HepG2 (cell line): ENCODE results near the gene COL5A1. TPM values are rescaled to one million over a fixed set of nuclear protein-coding genes. Genes with fewer than 3 reads are reported as not detected.

ENCODE experiments used
- ATAC-seq: fragments of 200-7000 bp; cut with Tn5 transposase; 3 replicates; pipeline ENCODE4 v1.9.1; 2020; ENCODE audit warnings: mild to moderate bottlenecking, moderate library complexity
- BruUV-seq: library from RNA; stranded (reverse); fragments of 400-500 nt; replicated peaks from 2 replicates; lab custom pipeline; 2021; lab: Mats Ljungman, UMichigan
- CTCF ChIA-PET: fragments of 300-600 bp; formaldehyde crosslinking; extraction: SDS; loops from one replicate; lab custom pipeline; 2021; ENCODE audit warnings: low total read pairs, inconsistent platforms, low intra/inter-chr PET ratio; lab: Yijun Ruan, JAX
- POLR2A ChIA-PET: fragments of 350-600 bp; sonication (Branson Sonifier 250); formaldehyde crosslinking; loops from one replicate; lab custom pipeline; 2020; ENCODE audit warnings: antibody characterized with exemption, inconsistent platforms; lab: Yijun Ruan, JAX
- DNase-seq: peaks from one replicate; pipeline ENCODE4 v3.0.0-alpha.2; 2015; ENCODE audit warnings: low spot score
- FAIRE-seq: peaks from 3 replicates; lab custom pipeline; 2011; peaks lifted over from hg19 to GRCh38; lab: Jason Lieb, UNC
- H2AFZ ChIP-seq: one replicate; pipeline ENCODE4 v1.6.1; 2011; ENCODE audit warnings: low read length, inconsistent platforms
- H3K27ac ChIP-seq: fragments of 300-600 bp; 3 replicates; pipeline ENCODE4 v1.8.0; 2011; ENCODE audit warnings: mixed run types, mild to moderate bottlenecking, mixed read lengths, low read length, inconsistent platforms; ENCODE audit not compliant: insufficient read depth; ENCODE audit errors: extremely low read length
- H3K27me3 ChIP-seq, 2 experiments: fragments of 200-600 bp in 1 of 2; 2 replicates in 1 of 2; 3 replicates in 1 of 2; pipeline versions ENCODE4 v1.6.0 to v1.8.0; 2011; ENCODE audit warnings: low read length in 2 of 2, mild to moderate bottlenecking in 2 of 2, moderate library complexity in 2 of 2, inconsistent platforms in 1 of 2; ENCODE audit not compliant: insufficient read depth in 2 of 2, control insufficient read depth in 1 of 2
- H3K36me3 ChIP-seq, 2 experiments: fragments of 200-600 bp in 1 of 2; replicated peaks in 1 of 2; 2 replicates in 1 of 2; 3 replicates in 1 of 2; pipeline versions ENCODE4 v1.5.1 to v1.8.0; 2011; ENCODE audit warnings: low read length in 2 of 2, inconsistent platforms in 1 of 2; ENCODE audit not compliant: insufficient read depth in 2 of 2, control insufficient read depth in 1 of 2
- H3K4me1 ChIP-seq: 2 replicates; pipeline ENCODE4 v1.5.1; 2012; ENCODE audit warnings: low read length, inconsistent platforms; ENCODE audit not compliant: insufficient read depth
- H3K4me2 ChIP-seq: 2 replicates; pipeline ENCODE4 v1.6.0; 2011; ENCODE audit warnings: low read depth, low read length, inconsistent platforms
- H3K4me3 ChIP-seq, 3 experiments: fragments of 200-600 bp in 1 of 3; sonication (generic), shearing (Covaris generic) in 1 of 3; replicated peaks in 1 of 3; 2 replicates each; pipeline ENCODE4 v1.5.1; 2011 to 2016; ENCODE audit warnings: low read length in 3 of 3, inconsistent platforms in 2 of 3, low read depth in 2 of 3, mild to moderate bottlenecking in 2 of 3, control low read depth in 1 of 3, mixed read lengths in 1 of 3; ENCODE audit not compliant: insufficient read depth in 1 of 3
- H3K79me2 ChIP-seq: one replicate; pipeline ENCODE4 v1.6.1; 2011; ENCODE audit warnings: low read length, inconsistent platforms; ENCODE audit not compliant: insufficient read depth
- H3K9ac ChIP-seq: 2 replicates; pipeline ENCODE4 v1.6.0; 2011; ENCODE audit warnings: mild to moderate bottlenecking, low read depth, low read length, inconsistent platforms; ENCODE audit not compliant: insufficient read depth
- H3K9me3 ChIP-seq: 2 replicates; pipeline ENCODE4 v1.5.1; 2012; ENCODE audit warnings: mild to moderate bottlenecking, low read length
- H4K20me1 ChIP-seq: 2 replicates; pipeline ENCODE4 v1.6.0; 2011; ENCODE audit warnings: inconsistent platforms, mild to moderate bottlenecking, low read length, moderate library complexity; ENCODE audit not compliant: insufficient read depth
- CTCF ChIP-seq: sonication (generic); formaldehyde crosslinking; IDR thresholded peaks from 2 replicates; pipeline ENCODE4 v1.5.0; 2020; ENCODE audit warnings: mild to moderate bottlenecking, missing genetic modification reagents, moderate library complexity
- KDM3A ChIP-seq: IDR thresholded peaks from 2 replicates; pipeline ENCODE4 v1.6.1; 2018; ENCODE audit warnings: low read depth, missing compliant biosample characterization
- ZBTB20 ChIP-seq: sonication (generic); formaldehyde crosslinking; IDR thresholded peaks from 2 replicates; pipeline ENCODE4 v1.8.1; 2023; ENCODE audit warnings: missing genetic modification reagents, low read depth, mild to moderate bottlenecking, borderline replicate concordance
- WGBS: methylation state at CpG from one replicate; pipeline ENCODE4 v1.1.6; 2017; ENCODE audit warnings: low lambda C conversion rate; 5-methylcytosine and 5-hydroxymethylcytosine counted together
- in situ Hi-C: cut with HindIII; loops from 2 replicates; pipeline ENCODE4 v1.10.0; 2017; ENCODE audit warnings: low pct_unique_long_range_greater_than_20kb; ENCODE audit not compliant: extremely low pct_ligation_motif_present
- intact Hi-C: fragments of 100-400 bp; cut with micrococcal nuclease; formaldehyde crosslinking; loops from one replicate; pipeline ENCODE4 v1.10.0; 2022; ENCODE audit not compliant: unreplicated experiment
- polyA plus RNA-seq, 8 experiments: library from polyadenylated mRNA; depleted of rRNA in 3 of 8; stranded (reverse) in 7 of 8; unstranded in 1 of 8; fragments of >200 nt; fragmentation: Illumina TruSeq in 4 of 8; extraction: Trizol in 4 of 8; gene quantifications; 2 replicates each; pipeline versions ENCODE4 v1.2.1 to v1.2.3, GENCODE V29; 2011 to 2016; ENCODE audit warnings: low read depth in 4 of 8, missing spikeins in 1 of 8, mixed read lengths in 1 of 8; ENCODE audit not compliant: insufficient read depth in 1 of 8
- total RNA-seq, 5 experiments: library from RNA; depleted of rRNA; stranded (reverse); fragments of >200 nt; fragmentation: Illumina TruSeq; extraction: Trizol; gene quantifications; 2 replicates each; pipeline ENCODE4 v1.2.3, GENCODE V29; 2016; ENCODE audit warnings: low read depth in 1 of 5

COL5A1 gene
- total and polyA plus RNA-seq, 2 of the 13 experiments (the other 11 are each of a cell fraction or from before 2014, with no cell fraction given): not detected

GRCh38 chr9:134838651-134839454, 197.2 kb downstream of the COL5A1 start:
- Histone ChIP-seq H4K20me1 (no peaks in the 10 kb centered on the region), H3K79me2 (no peaks in the 10 kb centered on the region), H3K4me2 (no peak overlapping the region), H3K9ac (no peak overlapping the region), H2AFZ (no peak overlapping the region), H3K36me3 (no peaks in the 10 kb centered on the region), H3K27ac (no peak overlapping the region), H3K4me1 (no peaks in the 10 kb centered on the region), H3K27me3 (peaks cover 17 to 89% of the 10 kb centered on the region in 2 experiments), H3K9me3 (no peaks in the 10 kb centered on the region), H3K4me3 (no peak overlapping the region)
- no TSS peak for BruUV-seq
- CTCF ChIA-PET: no interaction called here
- DNase-seq (no peak), ATAC-seq (no peak), FAIRE-seq (no peak)
- in situ Hi-C loops: no loop called here
- WGBS: 17% methylated on average over 6 of the region's 34 CpGs
- POLR2A ChIA-PET: no interaction called here
- no peak for TF ChIP-seq KDM3A (CRISPR knock-in tag)
- intact Hi-C loops: no loop called here

- H3K36me3 ChIP-seq: no peaks in the 10 kb centered on the region
- intact Hi-C loops: no loop called here
- H3K9me3 ChIP-seq: no peaks in the 10 kb centered on the region
- 0% methylated on average over 3 of the region's 21 CpGs for WGBS
- POLR2A ChIA-PET: no interaction called here
- no peaks in the 10 kb centered on the region for H3K4me1 ChIP-seq
- in situ Hi-C loops: no loop called here
- H3K27me3 ChIP-seq: peaks cover 17 to 89% of the 10 kb centered on the region in 2 experiments
- H4K20me1 ChIP-seq: no peaks in the 10 kb centered on the region
- TF ChIP-seq CTCF (CRISPR knock-in tag) (peak; percentile 48), ZBTB20 (CRISPR knock-in tag) (no peak)
- H3K9ac ChIP-seq: no peak overlapping the region
- H3K79me2 ChIP-seq: no peaks in the 10 kb centered on the region
- BruUV-seq: no TSS peak
- no peak for FAIRE-seq
- H2AFZ ChIP-seq: no peak overlapping the region
- no peak overlapping the region for H3K4me2 ChIP-seq
- no peak overlapping the region for H3K4me3 ChIP-seq
- no peak overlapping the region for H3K27ac ChIP-seq
- no peak for DNase-seq
- ATAC-seq: peak; percentile 78
- CTCF ChIA-PET: no interaction called here
Measured at GRCh38 chr9:134839455-134840125, 198.0 kb downstream of the COL5A1 start.
